ENCODE data around the gene WSCD1.

WSCD1 gene

GRCh38 chr17:6069539-6070429, at the start of gene WSCD1:
TSS of gene WSCD1 (plus strand) at chr17:6070379. CDS start at chr17:6080659, 10,280 bp downstream.
- no peak for DNase-seq (ENCODE audit: low spot score)

DNA sequence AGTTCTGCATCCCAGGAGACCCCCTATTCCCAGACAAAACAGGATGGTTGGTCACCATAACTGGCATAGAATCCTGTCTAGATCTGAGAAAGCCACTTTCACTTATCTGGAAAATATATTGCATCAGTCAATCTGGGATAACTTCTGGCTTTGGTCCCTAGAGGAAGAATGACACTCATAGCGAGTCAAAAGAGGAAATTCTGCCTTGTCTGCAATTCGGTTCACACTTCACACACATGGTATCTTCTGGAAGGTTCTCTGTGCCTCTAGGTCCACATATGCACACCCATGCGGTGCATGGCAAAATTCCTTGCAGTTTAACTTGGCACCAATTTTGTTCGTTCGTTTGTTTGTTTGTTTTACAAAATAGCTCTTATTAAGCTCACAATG, 49.2 kb upstream of the WSCD1 start:
- DNase-seq (ENCODE audit: low spot score), result no peak

DNA sequence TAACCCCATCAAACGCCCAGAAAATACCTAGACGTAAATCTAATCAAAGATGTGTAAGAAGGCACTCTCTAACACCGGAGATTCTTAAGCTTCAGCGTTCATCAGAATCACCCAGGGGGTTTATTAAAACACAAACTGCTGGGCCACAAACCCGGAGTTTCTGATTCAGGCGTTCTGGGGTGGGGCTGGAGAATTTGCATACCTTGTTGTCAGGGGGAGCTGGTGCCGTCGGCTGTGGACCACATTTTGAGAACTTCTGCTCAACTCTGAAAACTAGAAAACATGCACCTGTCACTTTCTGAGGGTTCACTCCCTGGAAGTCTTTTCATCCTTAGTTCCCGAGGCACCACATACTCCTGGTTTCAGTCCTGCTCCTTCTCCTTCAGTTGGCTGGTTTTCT, 48.6 kb upstream of the WSCD1 start:
- no peak for DNase-seq (ENCODE audit: low spot score)

DNA sequence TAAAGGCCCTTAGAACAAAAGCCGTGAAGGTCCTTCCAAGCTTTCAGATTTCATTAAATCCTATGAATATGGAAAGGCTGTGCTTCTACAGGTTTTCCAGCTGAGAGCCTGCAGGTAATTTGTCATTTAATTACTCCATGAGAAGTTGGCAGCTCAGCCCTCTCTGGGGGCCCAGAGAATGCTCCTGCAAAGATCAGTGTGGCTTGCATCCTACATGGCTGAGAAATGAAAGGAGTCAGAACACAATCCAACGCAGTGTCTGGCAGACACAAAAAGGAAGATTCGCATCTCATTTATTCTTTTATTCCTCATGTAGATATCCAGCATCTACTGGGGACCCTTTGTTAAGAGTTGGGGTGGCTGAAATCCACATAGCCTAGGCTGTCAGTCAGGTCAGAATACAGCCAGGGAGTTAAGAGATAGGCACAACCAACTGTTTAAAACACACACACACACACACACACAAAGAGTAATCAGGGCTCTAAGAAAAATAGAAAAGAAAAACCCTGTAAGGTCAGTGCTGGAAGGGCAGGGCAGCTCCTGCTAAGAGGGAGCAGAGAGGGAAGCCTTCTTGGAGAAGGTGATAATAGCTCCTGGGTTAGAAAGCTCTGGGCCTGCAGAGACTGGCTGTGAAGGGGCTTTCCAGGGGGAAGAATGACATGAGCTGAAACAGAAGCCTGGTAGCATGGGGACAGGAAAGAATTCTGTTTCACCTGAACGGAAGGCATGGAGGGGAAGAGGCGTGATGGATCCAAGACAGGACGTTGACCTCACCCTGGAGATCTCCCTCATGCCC, 46.9 kb upstream of the WSCD1 start:
- DNase-seq (ENCODE audit: low spot score), result no peak

GRCh38 chr17:6024576-6024975, 45.6 kb upstream of the WSCD1 start:
- DNase-seq (ENCODE audit: low spot score), result no peak

- DNase-seq (ENCODE audit: low spot score), result no peak
These were observed 42.7 kb upstream of the WSCD1 start for GRCh38 chr17:6027342-6028024.

DNA sequence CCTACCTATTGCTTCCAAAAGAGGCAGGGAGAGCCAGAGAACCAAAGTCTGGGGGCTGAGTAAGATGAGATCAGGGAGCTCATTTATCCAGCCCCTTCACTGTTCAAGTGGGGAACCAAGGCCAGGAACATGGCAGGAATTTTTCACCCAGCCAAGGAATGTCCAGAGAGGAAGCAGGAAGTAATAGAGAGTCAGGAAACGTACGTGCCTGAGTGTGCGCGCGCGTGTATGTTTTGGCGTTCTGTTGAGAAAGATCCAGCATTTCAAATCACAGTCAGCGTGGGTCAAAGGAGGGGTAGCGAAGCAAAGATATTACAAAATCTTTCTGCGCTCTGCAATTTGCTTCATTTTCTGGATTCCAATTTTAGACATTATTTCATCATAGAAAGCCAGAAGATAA, 41.9 kb upstream of the WSCD1 start:
- no peak for DNase-seq (ENCODE audit: low spot score)

DNA sequence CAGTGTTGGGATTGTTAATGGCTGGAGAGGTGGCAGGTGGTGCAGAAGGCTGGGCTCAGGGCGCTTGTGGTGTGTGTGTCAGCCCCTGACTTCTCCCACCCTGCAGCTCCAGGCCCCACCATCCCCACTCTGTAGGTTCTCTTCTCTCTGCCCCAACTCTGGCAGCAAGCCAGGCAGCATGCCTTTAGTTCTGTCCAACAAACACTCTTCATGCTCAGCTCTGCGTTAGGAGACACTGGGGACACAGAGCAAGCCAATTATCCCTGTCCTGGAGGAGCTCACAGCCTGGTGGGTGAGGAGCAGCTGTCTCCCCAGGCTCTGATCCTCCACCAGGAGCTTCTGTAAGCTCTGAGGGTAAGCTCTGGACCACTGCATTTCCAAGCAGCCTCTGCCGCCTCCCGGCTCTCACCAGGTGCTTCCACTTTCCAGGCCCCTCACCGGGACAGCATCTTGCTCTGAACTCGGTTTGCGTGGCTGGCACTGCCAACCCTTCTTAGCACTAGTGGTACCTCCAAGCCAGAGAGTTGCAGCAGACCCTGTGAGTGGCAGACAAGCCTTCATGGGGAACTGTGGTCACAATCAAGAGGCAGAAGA, 34.3 kb upstream of the WSCD1 start:
- DNase-seq (ENCODE audit: low spot score), result no peak

DNA sequence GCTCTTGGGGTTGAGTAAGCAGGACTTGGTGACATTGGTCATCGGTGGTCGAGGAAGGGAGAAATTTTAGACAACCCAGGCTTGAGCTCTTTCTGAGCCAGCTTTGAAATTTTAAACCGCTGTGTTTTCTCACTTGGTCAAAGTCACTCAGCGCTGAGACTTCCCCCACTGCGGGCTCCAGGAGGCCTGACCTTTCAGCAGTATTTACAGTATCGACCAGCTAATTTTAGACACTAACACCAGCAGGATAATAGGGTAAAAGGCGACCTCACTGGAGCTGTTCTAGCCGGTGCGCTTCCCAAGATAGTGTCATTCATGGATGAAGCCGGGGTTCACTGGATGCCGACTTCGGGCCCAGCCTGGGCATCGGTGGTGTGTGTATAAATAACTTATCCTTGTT, 29.7 kb upstream of the WSCD1 start:
- DNase-seq (ENCODE audit: low spot score), result no peak

DNA sequence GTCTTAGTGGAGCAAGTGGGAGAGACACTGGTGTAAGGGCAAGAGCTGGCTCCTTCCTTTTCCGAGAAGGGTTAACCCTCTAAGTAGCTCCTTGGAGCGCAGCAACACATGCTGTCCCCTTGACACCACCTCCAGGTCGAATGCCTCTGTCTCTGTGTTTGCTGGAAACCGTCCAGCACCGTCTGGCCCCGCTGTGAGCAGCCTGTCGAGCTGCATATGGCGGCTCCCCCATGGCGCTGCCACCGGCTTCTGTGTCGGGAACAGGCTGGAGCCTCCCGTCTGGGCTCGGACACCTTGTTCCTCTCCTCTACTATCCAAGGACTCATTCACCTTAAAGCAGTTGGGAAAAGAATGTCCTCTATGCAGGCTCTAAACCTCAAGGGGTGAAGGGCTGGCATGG, 28.9 kb upstream of the WSCD1 start:
- DNase-seq (ENCODE audit: low spot score), result no peak

DNA sequence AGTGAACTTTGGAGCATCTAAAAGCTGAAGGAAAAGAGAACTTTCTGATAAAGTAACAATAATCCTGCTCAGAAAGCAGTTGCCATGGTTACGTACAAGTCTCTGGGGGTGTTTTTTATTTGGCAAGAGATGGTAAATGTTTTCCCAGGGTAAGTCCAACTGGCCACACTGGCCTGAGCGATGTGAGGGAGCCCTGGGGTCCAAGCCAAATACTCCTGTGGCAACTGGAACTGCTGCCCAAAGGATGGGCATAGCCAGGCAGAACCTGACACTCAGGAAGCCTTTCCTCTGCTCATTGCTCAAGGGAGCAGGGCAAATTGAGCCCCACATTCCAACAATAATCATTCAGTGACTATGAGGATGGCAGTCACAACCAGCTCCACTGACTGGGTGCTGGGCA, 26.8 kb upstream of the WSCD1 start:
- DNase-seq (ENCODE audit: low spot score), result no peak

GRCh38 chr17:6044261-6044660, 25.9 kb upstream of the WSCD1 start:
- no peak for DNase-seq (ENCODE audit: low spot score)

- peak; percentile 53 for DNase-seq (ENCODE audit: low spot score)
These were observed 24.4 kb upstream of the WSCD1 start for GRCh38 chr17:6045621-6046357.

DNA sequence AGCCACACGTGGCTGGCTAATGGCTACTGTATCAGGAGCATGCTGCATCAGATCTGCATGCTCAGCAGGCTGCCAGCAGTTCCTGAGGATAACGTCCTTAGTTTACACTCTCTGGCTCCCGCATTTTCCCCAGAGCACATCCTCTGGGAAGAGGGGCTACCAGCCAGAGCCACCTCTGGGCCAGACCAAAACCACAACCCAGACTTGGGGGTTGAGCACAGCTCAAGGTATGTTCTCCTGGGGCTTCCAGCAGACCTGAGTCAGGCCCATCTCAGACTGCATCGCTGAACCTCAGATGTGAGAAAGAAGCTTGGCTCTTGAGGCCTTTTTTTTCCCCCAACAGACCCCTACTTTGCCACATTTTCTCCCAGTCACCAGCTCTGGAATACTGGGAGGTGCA, 23.7 kb upstream of the WSCD1 start:
- no peak for DNase-seq (ENCODE audit: low spot score)

- no peak for DNase-seq (ENCODE audit: low spot score)
These were observed 23.2 kb upstream of the WSCD1 start for GRCh38 chr17:6046931-6047330.

DNA sequence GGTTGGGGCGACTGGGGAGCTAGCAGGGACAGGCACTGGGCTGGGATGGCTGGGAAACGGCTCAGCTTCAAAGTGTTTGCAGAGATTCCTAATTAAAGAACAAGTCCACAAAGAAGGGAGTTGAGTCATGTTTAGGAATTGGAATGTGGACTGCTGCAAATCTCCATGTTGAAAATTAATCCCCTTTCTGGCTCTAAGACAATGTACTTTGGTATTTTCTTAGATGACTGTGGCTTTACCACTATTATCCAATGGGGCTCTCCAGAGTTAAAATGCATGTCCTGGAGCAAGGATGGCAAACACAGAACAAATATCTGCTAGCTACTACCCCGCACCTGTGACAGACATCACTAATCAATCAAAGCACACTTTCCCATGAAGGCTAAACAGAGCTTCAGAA, 22.2 kb upstream of the WSCD1 start:
- DNase-seq (ENCODE audit: low spot score), result no peak

- DNase-seq (ENCODE audit: low spot score), result no peak
These were observed 21.7 kb upstream of the WSCD1 start for GRCh38 chr17:6048486-6048885.

DNA sequence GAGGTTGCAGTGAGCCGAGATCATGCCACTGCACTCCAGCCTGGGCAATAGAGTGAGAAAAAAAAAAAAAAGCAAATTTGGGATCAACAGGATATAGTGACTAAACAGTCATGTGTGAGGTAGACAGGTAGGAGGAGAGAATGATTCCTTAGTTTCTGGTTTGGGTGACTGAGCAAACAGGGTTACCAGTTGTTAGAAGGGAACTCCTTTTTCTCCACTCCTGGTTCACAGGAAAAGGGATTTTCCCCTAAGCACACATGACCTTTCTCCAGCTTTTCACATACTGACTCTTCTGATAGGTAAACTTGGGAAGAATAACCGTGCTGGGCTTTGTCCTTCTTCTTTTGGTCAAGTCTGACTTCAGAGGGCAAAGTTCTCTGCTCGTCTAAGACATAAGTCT, 17.3 kb upstream of the WSCD1 start:
- DNase-seq (ENCODE audit: low spot score), result no peak

GRCh38 chr17:6054372-6054771, 15.8 kb upstream of the WSCD1 start:
- no peak for DNase-seq (ENCODE audit: low spot score)

GRCh38 chr17:6056104-6056503, 14.1 kb upstream of the WSCD1 start:
- DNase-seq (ENCODE audit: low spot score), result no peak

DNA sequence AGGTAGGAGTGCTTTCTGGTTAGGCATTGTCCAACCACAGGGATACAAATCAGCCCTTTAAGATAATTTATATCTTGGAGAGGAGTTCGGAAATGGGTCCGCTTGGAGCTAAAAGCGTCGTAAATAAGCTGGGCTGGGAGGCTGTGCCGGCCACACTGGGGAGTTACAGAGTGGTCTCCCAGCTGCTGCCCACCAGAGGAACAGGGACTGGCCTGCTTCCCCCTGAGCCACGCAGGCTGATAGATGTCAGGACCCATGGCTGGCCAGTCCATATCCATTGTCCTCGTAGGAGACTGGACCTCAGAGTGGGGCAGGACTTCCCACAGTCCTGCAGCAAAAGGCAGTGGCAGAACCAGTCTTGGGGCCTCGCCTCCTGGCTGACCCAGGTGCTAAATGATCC, 12.6 kb upstream of the WSCD1 start:
- DNase-seq (ENCODE audit: low spot score), result no peak

GRCh38 chr17:6059406-6059805, 10.8 kb upstream of the WSCD1 start:
- no peak for DNase-seq (ENCODE audit: low spot score)
